K562 (cell line): ENCODE measurements around the gene OR2F2. TPM values are rescaled to one million over a fixed set of nuclear protein-coding genes. Genes with fewer than 3 reads are reported as not detected.

Experiments used
- CREB5 ChIP-seq: fragments of 250-450 bp; sonication (Bioruptor Pico); IDR thresholded peaks from 2 replicates; pipeline ENCODE4 v1.5.0; 2020; ENCODE audit warnings: mild to moderate bottlenecking
- CSDE1 ChIP-seq, 2 experiments: fragments of 450-650 bp; IDR thresholded peaks; 2 replicates each; pipeline ENCODE4 v1.6.1; 2016; ENCODE audit warnings: mild to moderate bottlenecking in 1 of 2
- DIDO1 ChIP-seq: fragments of 450-650 bp; IDR thresholded peaks from 2 replicates; pipeline ENCODE4 v1.6.1; 2016; ENCODE audit warnings: low read depth, missing biosample characterization, missing genetic modification characterization
- E4F1 ChIP-seq: fragments of 250-450 bp; sonication (Bioruptor Pico); IDR thresholded peaks from 2 replicates; pipeline ENCODE4 v1.5.0; 2021; ENCODE audit warnings: mild to moderate bottlenecking, borderline replicate concordance
- EP400 ChIP-seq: fragments of 450-650 bp; IDR thresholded peaks from 2 replicates; pipeline ENCODE4 v1.6.1; 2017; ENCODE audit warnings: antibody characterized with exemption, mild to moderate bottlenecking, moderate library complexity
- GTF2F1 ChIP-seq: IDR thresholded peaks from 2 replicates; pipeline ENCODE4 v1.6.1; 2011; ENCODE audit warnings: low read depth, low read length, improper control_type of control experiment
- MED1 ChIP-seq: sonication (generic); formaldehyde crosslinking; IDR thresholded peaks from 2 replicates; pipeline ENCODE4 v1.8.1; 2023; ENCODE audit warnings: missing genetic modification reagents, borderline replicate concordance
- SRSF9 ChIP-seq: fragments of 200-400 bp; formaldehyde crosslinking; IDR thresholded peaks from 2 replicates; pipeline ENCODE4 v1.6.1; 2017; ENCODE audit warnings: low read depth, low read length, borderline replicate concordance
- ZNF134 ChIP-seq: fragments of 250-450 bp; sonication (Bioruptor Pico); conservative IDR thresholded peaks from 2 replicates; pipeline ENCODE4 v1.4.0; 2020
- ZNF232 ChIP-seq: sonication (generic); formaldehyde crosslinking; IDR thresholded peaks from 2 replicates; pipeline ENCODE4 v1.8.0; 2022; ENCODE audit warnings: mild to moderate bottlenecking, missing genetic modification reagents
- polyA plus RNA-seq, 8 experiments: library from polyadenylated mRNA; depleted of rRNA in 4 of 8; stranded (reverse) in 5 of 8; unstranded in 3 of 8; fragments of >200 nt; fragmentation: Nextera tagmentation in 2 of 8; fragmentation: Illumina TruSeq in 1 of 8; extraction: Ambion mirVana in 2 of 8; extraction: Trizol in 1 of 8; gene quantifications; 2 replicates each; pipeline versions ENCODE4 v1.2.1 to v1.2.3, GENCODE V29; 2011 to 2014; ENCODE audit warnings: inconsistent platforms in 1 of 8, missing spikeins in 1 of 8
- total RNA-seq, 7 experiments: library from RNA; depleted of rRNA in 6 of 7; stranded (reverse); fragments of >200 nt in 6 of 7; fragmentation: Illumina TruSeq in 2 of 7; extraction: Trizol in 2 of 7; gene quantifications; 2 replicates each; pipeline versions ENCODE4 v1.2.1 to v1.2.3, GENCODE V29; 2011 to 2021; ENCODE audit warnings: low replicate concordance in 1 of 7
- TF ChIP-seq, protein P1 (sequence below): fragments of 200-600 bp; sonication (generic); IDR thresholded peaks from one replicate; pipeline ENCODE4 v1.6.1; 2012; ENCODE audit warnings: mild to moderate bottlenecking, low read depth, low read length, inconsistent platforms

OR2F2 gene
- total and polyA plus RNA-seq, 9 of the 15 experiments (the other 6 are each of a cell fraction or from before 2014, with no cell fraction given) = not detected

GRCh38 chr7:143901668-143902331 is 33.2 kb upstream of the OR2F2 start, which contains the start of gene TCAF1 (continued):
- TF ChIP-seq, protein P1, sequence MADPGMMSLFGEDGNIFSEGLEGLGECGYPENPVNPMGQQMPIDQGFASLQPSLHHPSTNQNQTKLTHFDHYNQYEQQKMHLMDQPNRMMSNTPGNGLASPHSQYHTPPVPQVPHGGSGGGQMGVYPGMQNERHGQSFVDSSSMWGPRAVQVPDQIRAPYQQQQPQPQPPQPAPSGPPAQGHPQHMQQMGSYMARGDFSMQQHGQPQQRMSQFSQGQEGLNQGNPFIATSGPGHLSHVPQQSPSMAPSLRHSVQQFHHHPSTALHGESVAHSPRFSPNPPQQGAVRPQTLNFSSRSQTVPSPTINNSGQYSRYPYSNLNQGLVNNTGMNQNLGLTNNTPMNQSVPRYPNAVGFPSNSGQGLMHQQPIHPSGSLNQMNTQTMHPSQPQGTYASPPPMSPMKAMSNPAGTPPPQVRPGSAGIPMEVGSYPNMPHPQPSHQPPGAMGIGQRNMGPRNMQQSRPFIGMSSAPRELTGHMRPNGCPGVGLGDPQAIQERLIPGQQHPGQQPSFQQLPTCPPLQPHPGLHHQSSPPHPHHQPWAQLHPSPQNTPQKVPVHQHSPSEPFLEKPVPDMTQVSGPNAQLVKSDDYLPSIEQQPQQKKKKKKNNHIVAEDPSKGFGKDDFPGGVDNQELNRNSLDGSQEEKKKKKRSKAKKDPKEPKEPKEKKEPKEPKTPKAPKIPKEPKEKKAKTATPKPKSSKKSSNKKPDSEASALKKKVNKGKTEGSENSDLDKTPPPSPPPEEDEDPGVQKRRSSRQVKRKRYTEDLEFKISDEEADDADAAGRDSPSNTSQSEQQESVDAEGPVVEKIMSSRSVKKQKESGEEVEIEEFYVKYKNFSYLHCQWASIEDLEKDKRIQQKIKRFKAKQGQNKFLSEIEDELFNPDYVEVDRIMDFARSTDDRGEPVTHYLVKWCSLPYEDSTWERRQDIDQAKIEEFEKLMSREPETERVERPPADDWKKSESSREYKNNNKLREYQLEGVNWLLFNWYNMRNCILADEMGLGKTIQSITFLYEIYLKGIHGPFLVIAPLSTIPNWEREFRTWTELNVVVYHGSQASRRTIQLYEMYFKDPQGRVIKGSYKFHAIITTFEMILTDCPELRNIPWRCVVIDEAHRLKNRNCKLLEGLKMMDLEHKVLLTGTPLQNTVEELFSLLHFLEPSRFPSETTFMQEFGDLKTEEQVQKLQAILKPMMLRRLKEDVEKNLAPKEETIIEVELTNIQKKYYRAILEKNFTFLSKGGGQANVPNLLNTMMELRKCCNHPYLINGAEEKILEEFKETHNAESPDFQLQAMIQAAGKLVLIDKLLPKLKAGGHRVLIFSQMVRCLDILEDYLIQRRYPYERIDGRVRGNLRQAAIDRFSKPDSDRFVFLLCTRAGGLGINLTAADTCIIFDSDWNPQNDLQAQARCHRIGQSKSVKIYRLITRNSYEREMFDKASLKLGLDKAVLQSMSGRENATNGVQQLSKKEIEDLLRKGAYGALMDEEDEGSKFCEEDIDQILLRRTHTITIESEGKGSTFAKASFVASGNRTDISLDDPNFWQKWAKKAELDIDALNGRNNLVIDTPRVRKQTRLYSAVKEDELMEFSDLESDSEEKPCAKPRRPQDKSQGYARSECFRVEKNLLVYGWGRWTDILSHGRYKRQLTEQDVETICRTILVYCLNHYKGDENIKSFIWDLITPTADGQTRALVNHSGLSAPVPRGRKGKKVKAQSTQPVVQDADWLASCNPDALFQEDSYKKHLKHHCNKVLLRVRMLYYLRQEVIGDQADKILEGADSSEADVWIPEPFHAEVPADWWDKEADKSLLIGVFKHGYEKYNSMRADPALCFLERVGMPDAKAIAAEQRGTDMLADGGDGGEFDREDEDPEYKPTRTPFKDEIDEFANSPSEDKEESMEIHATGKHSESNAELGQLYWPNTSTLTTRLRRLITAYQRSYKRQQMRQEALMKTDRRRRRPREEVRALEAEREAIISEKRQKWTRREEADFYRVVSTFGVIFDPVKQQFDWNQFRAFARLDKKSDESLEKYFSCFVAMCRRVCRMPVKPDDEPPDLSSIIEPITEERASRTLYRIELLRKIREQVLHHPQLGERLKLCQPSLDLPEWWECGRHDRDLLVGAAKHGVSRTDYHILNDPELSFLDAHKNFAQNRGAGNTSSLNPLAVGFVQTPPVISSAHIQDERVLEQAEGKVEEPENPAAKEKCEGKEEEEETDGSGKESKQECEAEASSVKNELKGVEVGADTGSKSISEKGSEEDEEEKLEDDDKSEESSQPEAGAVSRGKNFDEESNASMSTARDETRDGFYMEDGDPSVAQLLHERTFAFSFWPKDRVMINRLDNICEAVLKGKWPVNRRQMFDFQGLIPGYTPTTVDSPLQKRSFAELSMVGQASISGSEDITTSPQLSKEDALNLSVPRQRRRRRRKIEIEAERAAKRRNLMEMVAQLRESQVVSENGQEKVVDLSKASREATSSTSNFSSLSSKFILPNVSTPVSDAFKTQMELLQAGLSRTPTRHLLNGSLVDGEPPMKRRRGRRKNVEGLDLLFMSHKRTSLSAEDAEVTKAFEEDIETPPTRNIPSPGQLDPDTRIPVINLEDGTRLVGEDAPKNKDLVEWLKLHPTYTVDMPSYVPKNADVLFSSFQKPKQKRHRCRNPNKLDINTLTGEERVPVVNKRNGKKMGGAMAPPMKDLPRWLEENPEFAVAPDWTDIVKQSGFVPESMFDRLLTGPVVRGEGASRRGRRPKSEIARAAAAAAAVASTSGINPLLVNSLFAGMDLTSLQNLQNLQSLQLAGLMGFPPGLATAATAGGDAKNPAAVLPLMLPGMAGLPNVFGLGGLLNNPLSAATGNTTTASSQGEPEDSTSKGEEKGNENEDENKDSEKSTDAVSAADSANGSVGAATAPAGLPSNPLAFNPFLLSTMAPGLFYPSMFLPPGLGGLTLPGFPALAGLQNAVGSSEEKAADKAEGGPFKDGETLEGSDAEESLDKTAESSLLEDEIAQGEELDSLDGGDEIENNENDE = no peak
- TF ChIP-seq CREB5 (no peak), GTF2F1 (no peak), DIDO1 (no peak), ZNF232 (peak; percentile 83; the same call in 1 of the 2 replicates), SRSF9 (no peak), CSDE1 (IDR thresholded peaks at IDR 0.05) (no peak; a peak in 1 of 4 replicates), MED1 (CRISPR knock-in tag) (no peak), E4F1 (CRISPR knock-in tag) (no peak; the same call in 1 of the 2 replicates), EP400 (peak; percentile 85), ZNF134 (CRISPR knock-in tag) (no peak)
